CD4-positive, CD25-positive, alpha-beta regulatory T cell (primary cell): ENCODE results near the gene MYBBP1A. TPM values are rescaled to one million over a fixed set of nuclear protein-coding genes. Genes with fewer than 3 reads are reported as not detected.

ENCODE experiments used
- ATAC-seq, 2 donors: fragments of 150-1000 bp; cut with Tn5 transposase; one replicate each; pipeline ENCODE4 v1.10.0; 2021; ENCODE audit warnings: low read depth in 2 of 2, moderate number of reproducible peaks in 2 of 2, moderate library complexity in 1 of 2
- DNase-seq, 3 donors: peaks; one replicate each; pipeline versions ENCODE4 v3.0.0 to v3.0.0-alpha.2; 2012 to 2022; ENCODE audit warnings: mixed read lengths in 1 of 3
- H3K27ac ChIP-seq: one replicate; pipeline ENCODE4 v1.7.0; 2013; ENCODE audit warnings: mild to moderate bottlenecking, low read length; ENCODE audit not compliant: insufficient read depth, poor library complexity, severe bottlenecking
- H3K27me3 ChIP-seq: one replicate; pipeline ENCODE4 v1.7.0; 2013; ENCODE audit warnings: low read length; ENCODE audit not compliant: control insufficient read depth, insufficient read depth
- H3K36me3 ChIP-seq: one replicate; pipeline ENCODE4 v1.7.0; 2013; ENCODE audit warnings: mild to moderate bottlenecking, low read length, moderate library complexity; ENCODE audit not compliant: control insufficient read depth, insufficient read depth
- H3K4me1 ChIP-seq: 2 replicates; pipeline ENCODE4 v1.7.0; 2013; ENCODE audit warnings: mild to moderate bottlenecking, low read length; ENCODE audit not compliant: insufficient read depth, control insufficient read depth, poor library complexity, severe bottlenecking
- H3K4me3 ChIP-seq: one replicate; pipeline ENCODE4 v1.7.0; 2013; ENCODE audit warnings: low read depth, mild to moderate bottlenecking, low read length, moderate library complexity
- H3K9me3 ChIP-seq, 2 experiments: 1 replicate in 1 of 2; 2 replicates in 1 of 2; pipeline ENCODE4 v1.7.0; 2013; ENCODE audit warnings: low read length in 2 of 2, mild to moderate bottlenecking in 1 of 2, moderate library complexity in 1 of 2; ENCODE audit not compliant: control insufficient read depth in 2 of 2
- H3K27ac Mint-ChIP-seq, 3 donors: one replicate each; pipeline ENCODE4 v1.8.0; 2020 to 2022; ENCODE audit warnings: mild to moderate bottlenecking in 3 of 3, mixed read lengths in 3 of 3, moderate library complexity in 2 of 3
- H3K27me3 Mint-ChIP-seq: one replicate; pipeline ENCODE4 v1.8.0; 2022; ENCODE audit warnings: mild to moderate bottlenecking, mixed read lengths
- H3K36me3 Mint-ChIP-seq: one replicate; pipeline ENCODE4 v1.8.0; 2020; ENCODE audit warnings: mixed read lengths
- H3K4me1 Mint-ChIP-seq, 4 donors: one replicate each; pipeline ENCODE4 v1.8.0; 2020 to 2022; ENCODE audit warnings: mixed read lengths in 4 of 4, mild to moderate bottlenecking in 1 of 4
- H3K4me3 Mint-ChIP-seq, 4 donors: one replicate each; pipeline ENCODE4 v1.8.0; 2020 to 2022; ENCODE audit warnings: mild to moderate bottlenecking in 4 of 4, mixed read lengths in 4 of 4, moderate library complexity in 3 of 4
- H3K9me3 Mint-ChIP-seq, 7 donors: one replicate each; pipeline ENCODE4 v1.8.0; 2020 to 2022; ENCODE audit warnings: mixed read lengths in 7 of 7, mild to moderate bottlenecking in 3 of 7, moderate library complexity in 2 of 7
- polyA plus RNA-seq, 4 donors: library from polyadenylated mRNA; unstranded; fragments of 300-500 nt; fragmentation: Illumina TruSeq; gene quantifications; one replicate each; pipeline ENCODE4 v1.2.3, GENCODE V29; 2021
- total RNA-seq: library from RNA; stranded (reverse); gene quantifications from one replicate; pipeline ENCODE4 v1.2.3, GENCODE V29; 2022

Gene MYBBP1A
- total and polyA plus RNA-seq, 5 donors from 2014 or later, result 7.7 to 59.3 (median 12.2) TPM

DNA sequence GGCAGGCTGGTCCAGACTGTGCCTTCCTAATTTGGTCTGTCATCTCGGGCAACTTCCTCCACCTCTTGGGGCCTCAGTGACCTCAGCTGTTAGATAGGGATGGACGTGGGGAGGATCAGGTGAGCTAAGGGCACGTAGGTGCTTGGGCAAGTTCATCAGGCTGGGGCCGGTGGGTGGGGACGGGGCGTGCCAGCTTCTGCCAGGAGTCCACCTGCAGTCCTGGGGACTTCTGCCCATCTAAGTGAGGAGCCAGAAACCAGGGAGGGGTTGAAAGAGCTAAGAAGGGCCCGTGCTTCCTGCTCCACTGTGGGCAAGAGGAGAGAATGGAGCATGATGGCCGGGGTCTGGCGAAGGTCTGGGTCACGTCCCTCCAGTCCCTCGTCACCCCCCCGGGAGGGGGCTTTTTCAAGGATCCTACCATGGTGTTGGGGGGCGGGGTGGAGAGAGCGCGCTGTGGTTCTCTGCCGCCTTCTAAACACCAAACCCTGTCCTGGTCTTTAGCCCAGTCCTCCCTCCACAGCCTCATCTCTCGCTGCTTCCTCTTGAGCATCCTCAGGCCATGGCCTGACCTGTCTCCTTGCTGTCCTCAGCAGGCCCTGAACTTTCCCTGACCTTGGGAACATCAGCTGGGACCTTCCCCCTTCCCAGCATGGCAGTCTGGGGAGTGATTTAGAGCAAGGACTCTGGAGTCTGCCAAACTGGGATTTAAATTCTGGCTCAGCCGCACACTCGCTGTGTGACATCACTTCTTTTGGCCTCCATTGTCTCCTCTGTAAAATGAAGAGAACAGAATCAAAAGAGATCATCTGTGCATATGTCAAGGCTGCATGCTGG lies 34.9 kb downstream of the MYBBP1A start:
- H3K9me3 Mint-ChIP-seq, result peaks cover 0 to 1% (median 0%) of the 10 kb centered on the region in 7 donors
- Histone ChIP-seq H3K36me3 (no peaks in the 10 kb centered on the region), H3K27ac (no peak overlapping the region), H3K4me3 (no peak overlapping the region), H3K9me3 (no peaks in the 10 kb centered on the region), H3K27me3 (no peaks in the 10 kb centered on the region), H3K4me1 (peaks cover 3% of the 10 kb centered on the region)
- H3K36me3 Mint-ChIP-seq, result no peaks in the 10 kb centered on the region
- H3K27me3 Mint-ChIP-seq, result no peaks in the 10 kb centered on the region
- H3K4me1 Mint-ChIP-seq, result no peaks in the 10 kb centered on the region
- DNase-seq (no peak), ATAC-seq (no peak)
- no peak overlapping the region for H3K27ac Mint-ChIP-seq
- no peak overlapping the region for H3K4me3 Mint-ChIP-seq

GRCh38 chr17:4519361-4519788 lies 35.8 kb downstream of the MYBBP1A start:
- H3K36me3 Mint-ChIP-seq, result no peaks in the 10 kb centered on the region
- H3K27ac ChIP-seq, result no peak overlapping the region
- H3K4me1 ChIP-seq, result peaks cover 3% of the 10 kb centered on the region
- DNase-seq (no peak), ATAC-seq (no peak)
- H3K9me3 Mint-ChIP-seq, result peaks cover 0 to 1% (median 0%) of the 10 kb centered on the region in 7 donors
- no peak overlapping the region for H3K27ac Mint-ChIP-seq
- no peaks in the 10 kb centered on the region for H3K27me3 ChIP-seq
- no peaks in the 10 kb centered on the region for H3K36me3 ChIP-seq
- H3K4me3 Mint-ChIP-seq, result no peak overlapping the region
- no peaks in the 10 kb centered on the region for H3K9me3 ChIP-seq
- no peak overlapping the region for H3K4me3 ChIP-seq
- no peaks in the 10 kb centered on the region for H3K4me1 Mint-ChIP-seq
- H3K27me3 Mint-ChIP-seq, result no peaks in the 10 kb centered on the region

DNA sequence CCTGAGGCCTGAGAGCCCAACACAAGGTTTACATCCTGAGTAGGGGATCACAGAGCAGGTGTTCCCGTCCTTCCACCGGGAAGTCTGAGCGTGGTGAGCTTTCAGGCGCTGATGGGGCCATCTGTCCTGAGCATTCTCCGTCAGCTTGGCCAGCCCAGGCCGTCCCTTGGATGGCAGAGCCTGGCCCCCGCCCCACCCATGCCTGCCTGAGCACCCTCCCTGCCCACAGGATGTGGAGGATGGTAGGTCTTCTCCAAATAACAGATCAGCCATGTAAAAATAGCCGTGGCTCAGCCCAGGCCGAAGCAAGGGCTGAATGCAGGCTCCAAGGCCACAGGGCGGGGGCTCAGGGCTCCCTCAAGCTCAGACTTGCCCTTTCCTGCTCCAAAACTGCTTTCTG lies 36.3 kb downstream of the MYBBP1A start:
- no peaks in the 10 kb centered on the region for H3K36me3 Mint-ChIP-seq
- Histone ChIP-seq H3K9me3 (no peaks in the 10 kb centered on the region), H3K4me1 (peaks cover 3% of the 10 kb centered on the region), H3K27ac (no peak overlapping the region), H3K27me3 (no peaks in the 10 kb centered on the region), H3K36me3 (no peaks in the 10 kb centered on the region), H3K4me3 (no peak overlapping the region)
- no peaks in the 10 kb centered on the region for H3K27me3 Mint-ChIP-seq
- H3K4me1 Mint-ChIP-seq, result no peaks in the 10 kb centered on the region
- peaks cover 0 to 1% (median 0%) of the 10 kb centered on the region in 7 donors for H3K9me3 Mint-ChIP-seq
- no peak overlapping the region for H3K27ac Mint-ChIP-seq
- H3K4me3 Mint-ChIP-seq, result no peak overlapping the region
- DNase-seq, result no peak
- ATAC-seq, result no peak

GRCh38 chr17:4516735-4517134 lies 38.4 kb downstream of the MYBBP1A start:
- no peaks in the 10 kb centered on the region for H3K36me3 ChIP-seq
- Mint-ChIP-seq H3K4me1 (no peaks in the 10 kb centered on the region), H3K9me3 (no peaks in the 10 kb centered on the region), H3K36me3 (no peaks in the 10 kb centered on the region), H3K4me3 (no peak overlapping the region), H3K27ac (no peak overlapping the region), H3K27me3 (no peaks in the 10 kb centered on the region)
- DNase-seq (no peak), ATAC-seq (no peak)
- H3K4me3 ChIP-seq, result no peak overlapping the region
- H3K4me1 ChIP-seq, result peaks cover 3% of the 10 kb centered on the region
- no peaks in the 10 kb centered on the region for H3K9me3 ChIP-seq
- H3K27me3 ChIP-seq, result no peaks in the 10 kb centered on the region
- H3K27ac ChIP-seq, result no peak overlapping the region

DNA sequence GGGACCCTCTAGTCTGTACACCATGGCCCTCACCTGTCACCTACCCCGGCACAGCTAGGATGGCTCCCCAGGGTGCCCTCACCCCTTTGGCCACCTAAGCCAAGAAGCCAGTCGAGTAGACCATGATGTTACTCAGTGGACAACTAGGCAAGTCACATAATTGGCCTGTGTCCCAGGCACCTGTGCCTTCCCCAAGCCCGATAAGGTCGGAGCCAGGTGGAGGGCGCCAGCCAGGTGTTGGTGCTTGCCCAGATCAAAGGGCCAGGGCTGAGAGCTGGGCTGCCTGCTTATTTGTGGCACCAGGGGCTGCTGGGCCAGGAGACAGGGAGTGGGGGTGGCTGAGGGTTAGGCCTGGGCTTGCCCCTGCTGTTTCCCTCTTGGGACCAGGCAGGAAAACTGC lies 39.7 kb downstream of the MYBBP1A start:
- H3K27me3 Mint-ChIP-seq, result no peaks in the 10 kb centered on the region
- peaks cover 3% of the 10 kb centered on the region for H3K4me1 ChIP-seq
- ATAC-seq (no peak), DNase-seq (no peak)
- no peak overlapping the region for H3K4me3 ChIP-seq
- no peaks in the 10 kb centered on the region for H3K36me3 ChIP-seq
- H3K9me3 ChIP-seq, result no peaks in the 10 kb centered on the region
- no peak overlapping the region for H3K4me3 Mint-ChIP-seq
- H3K4me1 Mint-ChIP-seq, result peaks cover 0 to 2% (median 0%) of the 10 kb centered on the region in 4 donors
- no peaks in the 10 kb centered on the region for H3K27me3 ChIP-seq
- H3K27ac ChIP-seq, result no peak overlapping the region
- no peaks in the 10 kb centered on the region for H3K36me3 Mint-ChIP-seq
- no peaks in the 10 kb centered on the region for H3K9me3 Mint-ChIP-seq
- H3K27ac Mint-ChIP-seq, result no peak overlapping the region

DNA sequence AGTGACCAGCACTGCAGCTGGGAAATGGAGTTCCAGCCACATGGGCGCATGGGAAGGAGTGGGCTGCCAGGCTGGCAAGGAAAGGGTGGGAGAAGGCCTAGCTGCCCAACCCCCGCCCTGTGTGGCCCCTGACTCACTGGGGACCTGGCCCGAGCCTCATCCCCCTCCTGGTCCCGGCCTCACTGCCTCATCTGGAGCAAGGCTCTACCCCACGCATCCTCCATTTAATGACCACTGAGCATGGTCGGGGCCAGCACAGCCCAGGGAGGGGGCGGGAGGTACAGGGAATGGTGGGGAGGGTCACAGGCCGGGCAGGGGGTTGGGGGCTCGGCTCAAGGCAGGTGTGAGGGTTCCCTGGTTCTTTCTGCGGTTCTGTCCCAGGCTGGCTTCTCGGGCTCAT lies 40.4 kb downstream of the MYBBP1A start:
- Mint-ChIP-seq H3K36me3 (no peaks in the 10 kb centered on the region), H3K9me3 (no peaks in the 10 kb centered on the region), H3K4me3 (no peak overlapping the region), H3K27me3 (no peaks in the 10 kb centered on the region), H3K27ac (no peak overlapping the region), H3K4me1 (peaks cover 0 to 3% (median 0%) of the 10 kb centered on the region in 4 donors)
- H3K27me3 ChIP-seq, result no peaks in the 10 kb centered on the region
- H3K36me3 ChIP-seq, result no peaks in the 10 kb centered on the region
- peaks cover 3% of the 10 kb centered on the region for H3K4me1 ChIP-seq
- no peaks in the 10 kb centered on the region for H3K9me3 ChIP-seq
- no peak for ATAC-seq
- DNase-seq, result no peak
- H3K27ac ChIP-seq, result no peak overlapping the region
- H3K4me3 ChIP-seq, result no peak overlapping the region

- no peaks in the 10 kb centered on the region for H3K9me3 ChIP-seq
- Mint-ChIP-seq H3K4me3 (no peak overlapping the region), H3K27me3 (no peaks in the 10 kb centered on the region), H3K4me1 (peaks cover 0 to 9% (median 3%) of the 10 kb centered on the region in 4 donors), H3K9me3 (no peaks in the 10 kb centered on the region), H3K36me3 (no peaks in the 10 kb centered on the region), H3K27ac (no peak overlapping the region)
- H3K36me3 ChIP-seq, result no peaks in the 10 kb centered on the region
- DNase-seq (no peak), ATAC-seq (no peak)
- no peaks in the 10 kb centered on the region for H3K27me3 ChIP-seq
- no peak overlapping the region for H3K4me3 ChIP-seq
- no peak overlapping the region for H3K27ac ChIP-seq
- peaks cover 6% of the 10 kb centered on the region for H3K4me1 ChIP-seq
Observed at GRCh38 chr17:4514206-4514605, 41.0 kb downstream of the MYBBP1A start.
